Measurements from ENCODE around the gene SPPL2B.

The SPPL2B gene

GRCh38 chr19:2324220-2324948 is 4.1 kb upstream of the SPPL2B start:
- FAIRE-seq: no peak

GRCh38 chr19:2325281-2326046 is 3.0 kb upstream of the SPPL2B start:
- FAIRE-seq: no peak

- FAIRE-seq: no peak
These were observed 1.7 kb upstream of the SPPL2B start for GRCh38 chr19:2326699-2327360.

GRCh38 chr19:2327773-2328400 is 597 bp upstream of the SPPL2B start:
- no peak for FAIRE-seq

GRCh38 chr19:2329149-2329478 is 630 bp downstream of the SPPL2B start:
- no peak for FAIRE-seq

GRCh38 chr19:2329501-2329916 is 1.0 kb downstream of the SPPL2B start:
- no peak for FAIRE-seq

- FAIRE-seq: no peak
These were observed 1.8 kb downstream of the SPPL2B start for GRCh38 chr19:2330255-2330631.

- FAIRE-seq: no peak
These were observed 2.3 kb downstream of the SPPL2B start for GRCh38 chr19:2330632-2331284.

GRCh38 chr19:2331601-2332246 is 3.2 kb downstream of the SPPL2B start:
- FAIRE-seq: no peak

GRCh38 chr19:2332341-2333026 is 4.0 kb downstream of the SPPL2B start:
- no peak for FAIRE-seq

GRCh38 chr19:2333027-2333806 is 4.7 kb downstream of the SPPL2B start:
- FAIRE-seq: no peak

GRCh38 chr19:2333807-2334211 is 5.3 kb downstream of the SPPL2B start:
- FAIRE-seq: no peak

GRCh38 chr19:2334426-2334825 is 5.9 kb downstream of the SPPL2B start:
- no peak for FAIRE-seq

- no peak for FAIRE-seq
These were observed 6.7 kb downstream of the SPPL2B start for GRCh38 chr19:2334986-2335846.

- no peak for FAIRE-seq
These were observed 7.4 kb downstream of the SPPL2B start for GRCh38 chr19:2335848-2336247.

GRCh38 chr19:2336528-2337328 is 8.2 kb downstream of the SPPL2B start:
- no peak for FAIRE-seq

- no peak for FAIRE-seq
These were observed 8.8 kb downstream of the SPPL2B start for GRCh38 chr19:2337329-2337707.

GRCh38 chr19:2338055-2338615 is 9.7 kb downstream of the SPPL2B start:
- FAIRE-seq: no peak

Data from islet of Langerhans (tissue), 1 donor.